ENCODE data around the gene CSTF1. TPM values are rescaled to one million over a fixed set of nuclear protein-coding genes. Genes with fewer than 3 reads are reported as not detected.

The CSTF1 gene
- total and polyA plus RNA-seq, 3 donors from 2014 or later = 41.8 to 80.6 (median 53.3) TPM

DNA sequence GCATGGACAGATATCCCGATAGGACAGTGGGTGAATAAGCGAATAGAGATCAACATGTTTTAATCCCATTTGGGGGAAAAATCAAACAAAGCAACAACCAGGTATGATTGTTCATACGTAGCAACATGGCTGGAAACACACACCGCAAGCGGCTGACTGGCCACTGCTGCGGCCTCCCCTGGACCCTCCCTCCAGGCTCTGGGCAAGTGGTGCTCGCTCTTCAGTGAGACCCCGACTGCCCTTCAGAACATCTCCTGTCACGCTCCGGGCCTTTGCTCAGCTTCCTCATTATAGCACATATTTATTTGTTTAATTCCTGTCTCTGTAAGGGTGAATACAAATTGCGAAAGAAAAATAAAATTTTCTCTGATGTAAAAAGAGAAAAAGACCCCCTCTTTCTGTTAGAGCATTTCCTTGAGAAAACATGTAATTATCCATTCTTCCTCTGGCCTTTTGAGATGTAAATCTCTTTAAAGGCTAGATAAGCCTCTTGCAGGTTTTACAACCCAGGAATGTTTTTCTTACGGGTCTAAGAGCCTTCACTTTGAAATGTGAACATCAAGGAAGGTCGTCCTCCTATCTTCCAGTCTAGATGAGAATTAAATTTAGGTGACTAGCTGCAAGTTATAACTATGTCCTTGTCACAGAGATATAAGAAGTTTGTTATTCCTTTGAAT is 44.7 kb upstream of the CSTF1 start:
- H3K36me3 ChIP-seq (ENCODE audit: low read depth, missing control alignments) = no peaks in the 10 kb centered on the region
- no peak overlapping the region for H3K27ac ChIP-seq
- intact Hi-C loops (cut with DNase I; ENCODE audit: low total_unique reads) = no loop called here
- no peaks in the 10 kb centered on the region for H3K27me3 ChIP-seq
- DNase-seq = no peak
- TF ChIP-seq, protein P1, sequence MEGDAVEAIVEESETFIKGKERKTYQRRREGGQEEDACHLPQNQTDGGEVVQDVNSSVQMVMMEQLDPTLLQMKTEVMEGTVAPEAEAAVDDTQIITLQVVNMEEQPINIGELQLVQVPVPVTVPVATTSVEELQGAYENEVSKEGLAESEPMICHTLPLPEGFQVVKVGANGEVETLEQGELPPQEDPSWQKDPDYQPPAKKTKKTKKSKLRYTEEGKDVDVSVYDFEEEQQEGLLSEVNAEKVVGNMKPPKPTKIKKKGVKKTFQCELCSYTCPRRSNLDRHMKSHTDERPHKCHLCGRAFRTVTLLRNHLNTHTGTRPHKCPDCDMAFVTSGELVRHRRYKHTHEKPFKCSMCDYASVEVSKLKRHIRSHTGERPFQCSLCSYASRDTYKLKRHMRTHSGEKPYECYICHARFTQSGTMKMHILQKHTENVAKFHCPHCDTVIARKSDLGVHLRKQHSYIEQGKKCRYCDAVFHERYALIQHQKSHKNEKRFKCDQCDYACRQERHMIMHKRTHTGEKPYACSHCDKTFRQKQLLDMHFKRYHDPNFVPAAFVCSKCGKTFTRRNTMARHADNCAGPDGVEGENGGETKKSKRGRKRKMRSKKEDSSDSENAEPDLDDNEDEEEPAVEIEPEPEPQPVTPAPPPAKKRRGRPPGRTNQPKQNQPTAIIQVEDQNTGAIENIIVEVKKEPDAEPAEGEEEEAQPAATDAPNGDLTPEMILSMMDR (IDR thresholded peaks at IDR 0.05) = no peak
- H3K4me3 ChIP-seq = no peak overlapping the region
- H3K9me3 ChIP-seq = no peaks in the 10 kb centered on the region
- H3K4me1 ChIP-seq = no peaks in the 10 kb centered on the region
- 64 to 79% methylated on average over 13 of the region's 13 CpGs for WGBS, 2 donors

DNA sequence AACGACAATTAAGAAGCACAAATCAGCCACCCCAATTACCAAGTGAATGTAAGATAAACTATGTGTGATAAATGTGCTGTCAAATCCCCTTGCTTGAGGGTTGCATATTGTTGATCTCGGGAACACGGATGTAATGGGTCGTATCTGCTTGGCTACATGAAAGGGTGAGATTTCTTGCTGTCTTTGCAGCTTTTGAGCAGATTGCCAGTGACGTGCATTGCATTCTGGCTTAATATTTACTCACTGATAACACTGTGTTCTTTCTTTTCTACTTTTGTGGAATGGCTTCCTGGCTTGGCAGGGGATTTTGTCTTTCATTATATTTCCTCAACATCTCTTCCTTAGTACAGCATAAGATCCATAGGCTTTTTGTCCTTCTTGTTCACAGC is 44.1 kb upstream of the CSTF1 start:
- no peak for TF ChIP-seq POLR2A (IDR thresholded peaks at IDR 0.05)
- TF ChIP-seq, protein P1 (IDR thresholded peaks at IDR 0.05) = no peak
- intact Hi-C loops (cut with DNase I; ENCODE audit: low total_unique reads) = no loop called here
- Histone ChIP-seq H3K36me3 (ENCODE audit: low read depth, missing control alignments) (no peaks in the 10 kb centered on the region), H3K27ac (no peak overlapping the region), H3K4me1 (no peaks in the 10 kb centered on the region), H3K9me3 (no peaks in the 10 kb centered on the region), H3K27me3 (no peaks in the 10 kb centered on the region), H3K4me3 (no peak overlapping the region)
- DNase-seq = no peak
- WGBS, 2 donors = 22 to 29% methylated on average over 5 of the region's 5 CpGs

DNA sequence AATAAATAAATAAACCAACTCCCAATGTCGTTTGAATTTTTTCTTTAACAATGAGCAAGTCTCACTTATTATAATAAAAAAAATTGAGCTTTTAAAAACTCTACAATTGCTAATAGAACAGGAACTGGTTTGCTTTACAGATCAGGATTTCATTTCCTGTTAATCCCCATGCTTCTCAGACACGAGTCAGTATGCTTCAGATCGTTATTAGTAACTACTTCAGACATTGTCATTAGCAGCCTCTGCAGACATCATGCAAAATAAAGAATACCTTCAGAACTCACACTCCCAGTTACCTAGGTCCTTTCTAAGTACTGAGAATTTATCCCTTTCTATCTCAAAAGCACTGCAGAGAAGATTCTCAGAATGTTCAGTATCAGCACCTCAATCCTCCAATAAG is 43.7 kb upstream of the CSTF1 start:
- no peaks in the 10 kb centered on the region for H3K27me3 ChIP-seq
- no peaks in the 10 kb centered on the region for H3K9me3 ChIP-seq
- DNase-seq = no peak
- no peak overlapping the region for H3K27ac ChIP-seq
- no peak overlapping the region for H3K4me3 ChIP-seq
- no peaks in the 10 kb centered on the region for H3K4me1 ChIP-seq
- intact Hi-C loops (cut with DNase I; ENCODE audit: low total_unique reads) = no loop called here
- H3K36me3 ChIP-seq (ENCODE audit: low read depth, missing control alignments) = no peaks in the 10 kb centered on the region
- no peak for TF ChIP-seq POLR2A (IDR thresholded peaks at IDR 0.05)
- TF ChIP-seq, protein P1 (IDR thresholded peaks at IDR 0.05) = no peak
- 17 to 32% methylated on average over 3 of the region's 3 CpGs for WGBS, 2 donors

DNA sequence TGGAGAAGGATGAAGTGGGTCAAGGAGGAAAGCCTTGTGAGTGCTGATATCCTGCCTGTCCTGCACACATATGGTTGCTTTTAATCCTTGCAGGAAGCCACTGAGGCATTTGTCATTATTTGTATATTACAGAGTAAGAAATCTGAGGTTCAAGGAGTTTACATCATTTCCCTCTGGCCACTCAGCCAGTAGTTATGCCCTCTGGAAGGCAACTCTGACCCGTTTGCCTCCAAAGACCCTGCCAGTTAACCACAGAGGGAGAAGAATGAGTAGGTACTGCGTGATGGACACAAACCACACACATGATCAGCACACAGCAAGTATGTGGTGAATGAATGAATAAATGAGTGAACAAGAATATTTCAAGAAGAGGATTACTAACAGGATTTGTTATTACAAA is 41.6 kb upstream of the CSTF1 start:
- no peak for DNase-seq
- H3K9me3 ChIP-seq = no peaks in the 10 kb centered on the region
- H3K27ac ChIP-seq = no peak overlapping the region
- H3K27me3 ChIP-seq = no peaks in the 10 kb centered on the region
- 85 to 94% methylated on average over 2 of the region's 2 CpGs for WGBS, 2 donors
- intact Hi-C loops (cut with DNase I; ENCODE audit: low total_unique reads) = no loop called here
- TF ChIP-seq, protein P1 (IDR thresholded peaks at IDR 0.05) = no peak
- no peak for TF ChIP-seq POLR2A (IDR thresholded peaks at IDR 0.05)
- H3K4me3 ChIP-seq = no peak overlapping the region
- H3K36me3 ChIP-seq (ENCODE audit: low read depth, missing control alignments) = no peaks in the 10 kb centered on the region
- H3K4me1 ChIP-seq = no peaks in the 10 kb centered on the region

Data from testis (tissue), 3 donors.